K562 (cell line): Measurements from ENCODE around the gene MEIKIN. TPM values are rescaled to one million over a fixed set of nuclear protein-coding genes. Genes with fewer than 3 reads are reported as not detected.

Source experiments
- ATAC-seq: fragments of 200-7000 bp; cut with Tn5 transposase; 3 replicates; pipeline ENCODE4 v1.9.1; 2020; ENCODE audit warnings: moderate library complexity
- BruUV-seq: library from RNA; stranded (reverse); fragments of 400-500 nt; replicated peaks from 2 replicates; lab custom pipeline; 2021; lab: Mats Ljungman, UMichigan
- CTCF ChIA-PET: fragments of 300-600 bp; formaldehyde crosslinking; extraction: SDS; loops from one replicate; lab custom pipeline; 2021; ENCODE audit warnings: low intra/inter-chr PET ratio; lab: Yijun Ruan, JAX
- POLR2A ChIA-PET: fragments of 300-600, 350-650 bp; sonication (Branson Sonifier 250); formaldehyde crosslinking; extraction: SDS; loops from one replicate; lab custom pipeline; 2021; ENCODE audit warnings: antibody characterized with exemption, inconsistent platforms; lab: Yijun Ruan, JAX
- DNase-seq, 4 experiments: peaks; one replicate each; pipeline versions ENCODE4 v3.0.0 to v3.0.0-alpha.2; 2011 to 2018; ENCODE audit warnings: low spot score in 3 of 4, mixed read lengths in 3 of 4; ENCODE audit errors: extremely low read depth in 1 of 4
- FAIRE-seq: peaks from 2 replicates; lab custom pipeline; 2011; peaks lifted over from hg19 to GRCh38; lab: Jason Lieb, UNC
- H2AFZ ChIP-seq: 2 replicates; pipeline ENCODE4 v1.6.0; 2011; ENCODE audit warnings: low read depth, low read length, control low read depth, inconsistent platforms
- H3K27ac ChIP-seq: fragments of 200-600 bp; 3 replicates; pipeline ENCODE4 v1.8.0; 2011; ENCODE audit warnings: low read depth, mild to moderate bottlenecking, control low read depth, inconsistent platforms, low read length, moderate library complexity, mixed read lengths; ENCODE audit errors: extremely low read depth
- H3K27me3 ChIP-seq, 2 experiments: fragments of 300-600 bp in 1 of 2; 2 replicates in 1 of 2; 3 replicates in 1 of 2; pipeline versions ENCODE4 v1.6.0 to v1.8.0; 2011; ENCODE audit warnings: inconsistent platforms in 2 of 2, low read length in 2 of 2, mild to moderate bottlenecking in 1 of 2, mixed read lengths in 1 of 2, moderate library complexity in 1 of 2; ENCODE audit not compliant: control insufficient read depth in 2 of 2, insufficient read depth in 2 of 2
- H3K36me3 ChIP-seq: fragments of 300-600 bp; 3 replicates; pipeline ENCODE4 v1.8.0; 2011; ENCODE audit warnings: mild to moderate bottlenecking, low read length, inconsistent platforms; ENCODE audit not compliant: control insufficient read depth, insufficient read depth
- H3K4me1 ChIP-seq, 2 experiments: fragments of 200-600 bp in 1 of 2; replicated peaks in 1 of 2; 2 replicates in 1 of 2; 3 replicates in 1 of 2; pipeline versions ENCODE4 v1.5.1 to v1.8.0; 2011; ENCODE audit warnings: inconsistent platforms in 2 of 2, low read length in 2 of 2, mild to moderate bottlenecking in 1 of 2, mixed read lengths in 1 of 2, moderate library complexity in 1 of 2; ENCODE audit not compliant: control insufficient read depth in 2 of 2, insufficient read depth in 2 of 2
- H3K4me2 ChIP-seq: 2 replicates; pipeline ENCODE4 v1.6.1; 2011; ENCODE audit warnings: low read length, control low read depth, inconsistent platforms, mixed read lengths; ENCODE audit not compliant: insufficient read depth
- H3K4me3 ChIP-seq: fragments of 200-600 bp; sonication (generic), shearing (Covaris generic); 2 replicates; pipeline ENCODE4 v1.5.1; 2016; ENCODE audit warnings: control low read depth, inconsistent platforms
- H3K79me2 ChIP-seq: fragments of 200-600 bp; 3 replicates; pipeline ENCODE4 v1.8.0; 2011; ENCODE audit warnings: low read length, inconsistent platforms; ENCODE audit not compliant: control insufficient read depth, insufficient read depth
- H3K9ac ChIP-seq, 2 experiments: 2 replicates each; pipeline versions ENCODE4 v1.6.0 to v1.6.1; 2011; ENCODE audit warnings: low read depth in 2 of 2, low read length in 2 of 2, control low read depth in 1 of 2, inconsistent platforms in 1 of 2, mild to moderate bottlenecking in 1 of 2, mixed read lengths in 1 of 2; ENCODE audit not compliant: insufficient read depth in 1 of 2
- H3K9me1 ChIP-seq: one replicate; pipeline ENCODE4 v1.6.0; 2011; ENCODE audit warnings: inconsistent platforms, mild to moderate bottlenecking, low read length, moderate library complexity; ENCODE audit not compliant: control insufficient read depth, insufficient read depth
- H3K9me3 ChIP-seq: replicated peaks from 2 replicates; pipeline ENCODE4 v1.5.1; 2011; ENCODE audit warnings: low read depth, low read length, inconsistent platforms; ENCODE audit not compliant: control insufficient read depth, insufficient read depth
- H4K20me1 ChIP-seq: replicated peaks from 2 replicates; pipeline ENCODE4 v1.6.1; 2011; ENCODE audit warnings: low read length, inconsistent platforms, mixed read lengths; ENCODE audit not compliant: control insufficient read depth, insufficient read depth
- BCLAF1 ChIP-seq, 2 experiments: fragments of 450-650 bp in 1 of 2; IDR thresholded peaks; 2 replicates each; pipeline ENCODE4 v1.6.1; 2011 to 2017; ENCODE audit warnings: low read depth in 2 of 2, antibody characterized with exemption in 1 of 2, borderline replicate concordance in 1 of 2, low read length in 1 of 2, mild to moderate bottlenecking in 1 of 2, mixed read lengths in 1 of 2; ENCODE audit not compliant: control insufficient read depth in 1 of 2
- HNRNPUL1 ChIP-seq: fragments of 200-400 bp; formaldehyde crosslinking; IDR thresholded peaks from 2 replicates; pipeline ENCODE4 v1.6.1; 2017; ENCODE audit warnings: low read length
- SMARCB1 ChIP-seq: IDR thresholded peaks from 2 replicates; pipeline ENCODE4 v1.6.1; 2011; ENCODE audit warnings: improper control_type of control experiment, low read depth; ENCODE audit not compliant: insufficient read length
- WGBS: fragments of 100-300 bp; shearing (Covaris generic); methylation state at CpG from one replicate; pipeline ENCODE4 v1.1.6; 2016; ENCODE audit warnings: low coverage, mixed read lengths; ENCODE audit not compliant: insufficient coverage; ENCODE audit errors: missing lambda C conversion rate; 5-methylcytosine and 5-hydroxymethylcytosine counted together
- in situ Hi-C: fragments of 300-500 bp; cut with MboI; formaldehyde crosslinking; loops from 4 replicates; pipeline ENCODE4 v1.15.0; 2018; ENCODE audit warnings: inconsistent platforms, mixed read lengths
- intact Hi-C: fragments of 100-400 bp; cut with micrococcal nuclease; formaldehyde crosslinking; loops from 2 replicates; pipeline ENCODE4 v1.14.2; 2022
- polyA plus RNA-seq, 8 experiments: library from polyadenylated mRNA; depleted of rRNA in 4 of 8; stranded (reverse) in 5 of 8; unstranded in 3 of 8; fragments of >200 nt; fragmentation: Nextera tagmentation in 2 of 8; fragmentation: Illumina TruSeq in 1 of 8; extraction: Ambion mirVana in 2 of 8; extraction: Trizol in 1 of 8; gene quantifications; 2 replicates each; pipeline versions ENCODE4 v1.2.1 to v1.2.3, GENCODE V29; 2011 to 2014; ENCODE audit warnings: inconsistent platforms in 1 of 8, missing spikeins in 1 of 8
- total RNA-seq, 7 experiments: library from RNA; depleted of rRNA in 6 of 7; stranded (reverse); fragments of >200 nt in 6 of 7; fragmentation: Illumina TruSeq in 2 of 7; extraction: Trizol in 2 of 7; gene quantifications; 2 replicates each; pipeline versions ENCODE4 v1.2.1 to v1.2.3, GENCODE V29; 2011 to 2021; ENCODE audit warnings: low replicate concordance in 1 of 7

Gene MEIKIN
- total and polyA plus RNA-seq, 9 of the 15 experiments (the other 6 are each of a cell fraction or from before 2014, with no cell fraction given) = 0.18 TPM; not detected in 8

- ATAC-seq (no peak), DNase-seq (no peak), FAIRE-seq (no peak)
- H3K9me1 ChIP-seq = no peaks in the 10 kb centered on the region
- ChIA-PET CTCF (no interaction called here), POLR2A (interaction anchor here (1.0 to 1.2 kb wide), 2 partner anchors 15 to 19 kb away, joined by 3 read pairs; no protein-coding TSS in a partner anchor)
- no peak overlapping the region for H3K4me3 ChIP-seq
- H3K79me2 ChIP-seq = peaks cover 97% of the 10 kb centered on the region
- peaks cover 30% of the 10 kb centered on the region for H4K20me1 ChIP-seq
- H3K4me1 ChIP-seq = peaks cover 3 to 28% of the 10 kb centered on the region in 2 experiments; a peak in 3 of 5 replicates
- in situ Hi-C loops (no loop called here), intact Hi-C loops (no loop called here)
- BruUV-seq = no TSS peak
- H3K4me2 ChIP-seq = no peak overlapping the region
- TF ChIP-seq BCLAF1 (IDR thresholded peaks at IDR 0.05; ENCODE audit: borderline replicate concordance in 1 of 2, control insufficient read depth in 1 of 2, low read depth in 2 of 2, low read length in 1 of 2) (no peak), HNRNPUL1 (no peak), SMARCB1 (no peak)
- H2AFZ ChIP-seq = no peak overlapping the region
- 47% methylated on average over 1 of the region's 1 CpG for WGBS
- no peak overlapping the region for H3K9ac ChIP-seq
- peaks cover 15% of the 10 kb centered on the region; the same call in 2 of the 3 replicates for H3K36me3 ChIP-seq
- H3K27ac ChIP-seq = no peak overlapping the region
- no peaks in the 10 kb centered on the region for H3K27me3 ChIP-seq
- 0 out of 2 replicates have a peak, but pooled peaks cover 6% of the 10 kb centered on the region for H3K9me3 ChIP-seq
These were observed 176.1 kb downstream of the MEIKIN start for GRCh38 chr5:131769336-131769735.
